ENCODE measurements around the gene LRRC53. TPM values are rescaled to one million over a fixed set of nuclear protein-coding genes. Genes with fewer than 3 reads are reported as not detected.

LRRC53 gene
- total and polyA plus RNA-seq, 2 donors (not counting 1 experiment from before 2014, with no cell fraction given), result not detected

DNA sequence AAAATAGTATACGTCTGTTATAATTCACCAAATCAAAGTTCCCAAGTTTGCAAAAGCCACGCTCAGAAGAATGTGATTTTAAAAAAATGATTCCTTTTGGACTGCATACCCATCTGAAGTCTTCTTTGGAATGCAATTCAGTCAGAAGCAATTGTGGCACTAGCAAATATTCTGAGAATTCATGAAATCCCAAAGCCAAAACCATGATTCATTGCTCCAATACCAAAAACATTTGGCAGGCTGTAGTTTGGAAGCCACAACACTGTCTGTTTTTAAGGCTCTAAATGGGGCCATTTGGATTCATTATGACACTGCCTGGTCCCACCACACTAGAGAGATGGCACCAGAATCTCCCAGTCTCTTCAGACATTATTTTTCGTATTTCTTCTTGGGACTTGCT lies 21.8 kb upstream of the LRRC53 start:
- no peak overlapping the region for H3K4me2 ChIP-seq (replicated peaks; ENCODE audit: low read depth, low read length, poor library complexity, severe bottlenecking)
- ChIA-PET POLR2A (no interaction called here), CTCF (no interaction called here)
- no peaks in the 10 kb centered on the region for H3K9me3 ChIP-seq (ENCODE audit: control extremely low read depth in 1 of 3, control insufficient read depth in 2 of 3, insufficient read depth in 1 of 3, low read length in 2 of 3)
- H3K4me1 ChIP-seq (ENCODE audit: control insufficient read depth in 2 of 2, insufficient read depth in 2 of 2, low read length in 2 of 2), result no peaks in the 10 kb centered on the region
- H3K27ac ChIP-seq (ENCODE audit: low read length in 2 of 2), result no peak overlapping the region
- no peaks in the 10 kb centered on the region for H3K27me3 ChIP-seq (replicated peaks in 1 of 4; ENCODE audit: control extremely low read depth in 1 of 4, control insufficient read depth in 3 of 4, insufficient read depth in 4 of 4, low read length in 3 of 4)
- no peak overlapping the region for H3K9ac ChIP-seq (ENCODE audit: low read length)
- Mint-ChIP-seq H3K4me3 (no peak overlapping the region), H3K9me3 (ENCODE audit: insufficient read depth) (no peaks in the 10 kb centered on the region), H3K4me1 (no peaks in the 10 kb centered on the region), H3K27me3 (no peaks in the 10 kb centered on the region), H3K27ac (no peak overlapping the region)
- whole genome bisulfite sequencing (ENCODE audit: insufficient coverage), result no CpG with 5 or more reads among the region's 3 CpGs
- H3K4me3 ChIP-seq (ENCODE audit: control extremely low read depth in 1 of 5, extremely low read depth in 1 of 5, insufficient read depth in 1 of 5, low read depth in 2 of 5, low read length in 4 of 5), result no peak overlapping the region
- H3K36me3 ChIP-seq (replicated peaks in 1 of 2; ENCODE audit: control extremely low read depth in 1 of 2, control insufficient read depth in 1 of 2, extremely low read depth in 1 of 2, insufficient read depth in 2 of 2, low read length in 1 of 2), result no peaks in the 10 kb centered on the region
- no peaks in the 10 kb centered on the region for H4K20me1 ChIP-seq (ENCODE audit: control insufficient read depth, insufficient read depth, low read length, poor library complexity, severe bottlenecking)
- TF ChIP-seq, protein P1, sequence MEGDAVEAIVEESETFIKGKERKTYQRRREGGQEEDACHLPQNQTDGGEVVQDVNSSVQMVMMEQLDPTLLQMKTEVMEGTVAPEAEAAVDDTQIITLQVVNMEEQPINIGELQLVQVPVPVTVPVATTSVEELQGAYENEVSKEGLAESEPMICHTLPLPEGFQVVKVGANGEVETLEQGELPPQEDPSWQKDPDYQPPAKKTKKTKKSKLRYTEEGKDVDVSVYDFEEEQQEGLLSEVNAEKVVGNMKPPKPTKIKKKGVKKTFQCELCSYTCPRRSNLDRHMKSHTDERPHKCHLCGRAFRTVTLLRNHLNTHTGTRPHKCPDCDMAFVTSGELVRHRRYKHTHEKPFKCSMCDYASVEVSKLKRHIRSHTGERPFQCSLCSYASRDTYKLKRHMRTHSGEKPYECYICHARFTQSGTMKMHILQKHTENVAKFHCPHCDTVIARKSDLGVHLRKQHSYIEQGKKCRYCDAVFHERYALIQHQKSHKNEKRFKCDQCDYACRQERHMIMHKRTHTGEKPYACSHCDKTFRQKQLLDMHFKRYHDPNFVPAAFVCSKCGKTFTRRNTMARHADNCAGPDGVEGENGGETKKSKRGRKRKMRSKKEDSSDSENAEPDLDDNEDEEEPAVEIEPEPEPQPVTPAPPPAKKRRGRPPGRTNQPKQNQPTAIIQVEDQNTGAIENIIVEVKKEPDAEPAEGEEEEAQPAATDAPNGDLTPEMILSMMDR (IDR thresholded peaks at IDR 0.05), result no peak
- TF ChIP-seq EZH2 (IDR thresholded peaks at IDR 0.05; ENCODE audit: borderline replicate concordance, insufficient read depth, low read depth, low read length, poor library complexity, severe bottlenecking), result no peak
- DNase-seq (no peak), ATAC-seq (ENCODE audit: low read depth) (no peak)
- H3K79me2 ChIP-seq (ENCODE audit: control insufficient read depth, insufficient read depth, low read length), result no peaks in the 10 kb centered on the region
- no peak overlapping the region for H2AFZ ChIP-seq (ENCODE audit: insufficient read depth, low read depth, low read length, poor library complexity, severe bottlenecking)
- intact Hi-C loops (cut with micrococcal nuclease), result no loop called here

GRCh38 chr1:74531796-74532195 lies 19.4 kb upstream of the LRRC53 start:
- intact Hi-C loops (cut with micrococcal nuclease), result no loop called here
- H3K4me1 ChIP-seq (ENCODE audit: control insufficient read depth in 2 of 2, insufficient read depth in 2 of 2, low read length in 2 of 2), result no peaks in the 10 kb centered on the region
- DNase-seq (no peak), ATAC-seq (ENCODE audit: low read depth) (no peak)
- TF ChIP-seq, protein P1 (IDR thresholded peaks at IDR 0.05), result no peak
- no peak for TF ChIP-seq EZH2 (IDR thresholded peaks at IDR 0.05; ENCODE audit: borderline replicate concordance, insufficient read depth, low read depth, low read length, poor library complexity, severe bottlenecking)
- H3K9me3 Mint-ChIP-seq (ENCODE audit: insufficient read depth), result no peaks in the 10 kb centered on the region
- no peak overlapping the region for H3K27ac Mint-ChIP-seq
- H3K36me3 ChIP-seq (replicated peaks in 1 of 2; ENCODE audit: control extremely low read depth in 1 of 2, control insufficient read depth in 1 of 2, extremely low read depth in 1 of 2, insufficient read depth in 2 of 2, low read length in 1 of 2), result no peaks in the 10 kb centered on the region
- CTCF ChIA-PET, result no interaction called here
- H3K27me3 ChIP-seq (replicated peaks in 1 of 4; ENCODE audit: control extremely low read depth in 1 of 4, control insufficient read depth in 3 of 4, insufficient read depth in 4 of 4, low read length in 3 of 4), result no peaks in the 10 kb centered on the region
- WGBS (ENCODE audit: insufficient coverage), result no CpG with 5 or more reads among the region's 1 CpG
- peaks cover 15% of the 10 kb centered on the region for H3K27me3 Mint-ChIP-seq
- no peak overlapping the region for H3K4me2 ChIP-seq (replicated peaks; ENCODE audit: low read depth, low read length, poor library complexity, severe bottlenecking)
- no peak overlapping the region for H2AFZ ChIP-seq (ENCODE audit: insufficient read depth, low read depth, low read length, poor library complexity, severe bottlenecking)
- no peak overlapping the region for H3K9ac ChIP-seq (ENCODE audit: low read length)
- no peaks in the 10 kb centered on the region for H4K20me1 ChIP-seq (ENCODE audit: control insufficient read depth, insufficient read depth, low read length, poor library complexity, severe bottlenecking)
- H3K27ac ChIP-seq (ENCODE audit: low read length in 2 of 2), result no peak overlapping the region
- H3K4me3 ChIP-seq (ENCODE audit: control extremely low read depth in 1 of 5, extremely low read depth in 1 of 5, insufficient read depth in 1 of 5, low read depth in 2 of 5, low read length in 4 of 5), result no peak overlapping the region
- no peaks in the 10 kb centered on the region for H3K9me3 ChIP-seq (ENCODE audit: control extremely low read depth in 1 of 3, control insufficient read depth in 2 of 3, insufficient read depth in 1 of 3, low read length in 2 of 3)
- H3K4me1 Mint-ChIP-seq, result no peaks in the 10 kb centered on the region
- no peak overlapping the region for H3K4me3 Mint-ChIP-seq
- POLR2A ChIA-PET, result no interaction called here
- no peaks in the 10 kb centered on the region for H3K79me2 ChIP-seq (ENCODE audit: control insufficient read depth, insufficient read depth, low read length)
